Renal pelvis (tissue), 4 donors: ENCODE results near the gene FBLN2. TPM values are rescaled to one million over a fixed set of nuclear protein-coding genes. Genes with fewer than 3 reads are reported as not detected.

Source experiments
- DNase-seq: peaks from one replicate; pipeline ENCODE4 v3.0.0-alpha.2; 2013
- polyA plus RNA-seq, 3 donors: library from polyadenylated mRNA; unstranded; fragments of 120-200 nt; gene quantifications; one replicate each; pipeline ENCODE4 v1.2.1, GENCODE V29; 2013; ENCODE audit not compliant: insufficient read length in 3 of 3

FBLN2 gene
- polyA plus RNA-seq, 3 donors = 22.9 to 37.0 (median 25.8) TPM

DNA sequence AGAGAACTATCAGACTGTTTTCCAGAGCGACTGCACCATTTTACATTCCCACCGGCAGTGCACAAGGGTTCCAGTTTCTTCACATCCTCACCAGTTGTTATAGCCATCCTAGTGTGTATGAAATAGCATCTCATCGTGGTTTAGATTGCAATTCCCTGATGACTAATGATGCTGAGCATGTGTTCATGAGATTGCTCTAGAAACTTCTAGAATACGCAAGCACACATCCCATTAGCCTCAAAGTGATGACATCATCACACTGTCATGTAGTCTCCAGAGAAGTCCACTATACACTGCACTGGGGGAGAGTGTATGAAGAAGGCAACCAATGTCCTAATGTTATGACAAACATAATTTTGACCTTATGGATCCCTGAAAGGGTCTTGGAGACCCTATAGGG is 30.1 kb downstream of the FBLN2 start:
- no peak for DNase-seq

DNA sequence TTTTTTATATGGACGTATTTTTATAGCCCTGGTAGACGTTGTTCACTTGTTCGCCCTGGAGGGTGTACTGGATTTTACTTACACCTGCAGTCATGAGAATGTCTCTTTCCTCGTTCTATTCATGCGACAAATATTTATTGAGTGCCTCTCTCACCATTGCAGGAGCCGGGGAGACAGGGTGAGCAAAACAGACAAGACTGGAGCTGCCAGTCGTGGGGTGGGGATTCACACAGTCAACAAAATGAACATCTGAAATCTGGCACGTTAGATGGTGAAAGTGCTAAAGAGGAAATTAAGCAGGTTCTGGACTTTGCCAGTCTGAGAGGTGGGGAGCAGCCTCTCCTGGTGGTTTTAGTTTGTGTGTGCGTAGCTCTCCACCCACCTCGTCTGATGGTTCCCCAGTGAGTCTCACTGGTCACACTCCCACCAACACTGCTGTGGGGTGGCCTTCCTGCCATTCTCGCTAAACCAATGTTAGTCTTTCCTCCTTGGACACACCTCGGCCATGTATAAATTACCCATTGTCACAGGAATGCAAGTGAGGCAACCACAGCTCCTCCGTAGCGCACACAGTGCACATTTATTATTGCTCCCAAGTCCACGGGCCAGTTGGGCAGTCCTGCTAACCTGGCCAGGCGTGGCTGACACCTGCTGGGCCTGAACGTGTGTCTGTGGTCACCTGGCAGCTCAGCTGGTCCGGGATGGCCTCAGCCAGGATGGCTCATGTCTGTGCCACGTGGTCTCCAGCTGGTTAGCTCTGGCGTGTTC is 31.5 kb downstream of the FBLN2 start:
- DNase-seq = no peak

DNA sequence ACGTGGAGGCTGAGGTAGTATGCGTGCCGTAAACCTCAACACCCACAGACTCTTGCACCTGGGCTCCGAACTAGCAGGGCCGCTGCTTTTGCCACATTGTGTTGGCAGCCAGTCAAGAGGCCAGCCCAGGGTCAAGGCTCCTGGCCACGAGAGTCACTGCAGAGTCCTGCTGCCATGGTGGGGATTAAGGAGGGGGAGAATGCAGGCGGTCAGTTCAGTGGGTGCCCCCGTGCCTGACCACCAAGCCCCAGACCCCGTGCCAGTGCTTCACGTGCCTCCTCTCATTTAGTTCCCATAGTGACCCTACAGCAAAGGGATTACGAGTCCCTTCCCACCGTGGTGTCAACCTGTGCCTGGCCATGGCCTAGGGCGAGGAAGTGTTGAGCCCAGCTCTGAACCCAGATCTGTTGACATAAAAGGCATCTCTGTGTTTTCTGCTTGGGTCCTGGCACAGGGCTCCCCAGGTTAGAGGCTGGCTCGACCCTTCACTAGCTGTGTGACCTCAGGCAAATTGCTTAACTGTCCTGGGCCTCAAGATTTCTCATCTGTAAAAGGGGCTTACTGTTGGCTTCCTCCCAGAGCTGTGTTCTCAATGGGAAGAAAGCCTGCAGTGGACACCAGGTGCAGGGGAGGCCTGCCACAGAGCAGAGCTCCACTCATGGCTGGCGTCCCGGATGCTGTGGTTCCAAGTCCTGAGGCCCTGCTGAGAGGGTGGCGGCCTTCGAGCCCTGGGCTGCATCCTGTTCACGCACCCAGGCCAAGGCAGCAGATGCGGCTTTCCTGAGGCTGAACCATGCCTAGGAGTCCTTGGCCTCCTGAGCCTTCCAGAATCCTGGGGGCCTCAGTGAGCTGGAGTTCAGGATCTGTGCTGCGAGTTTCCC is 32.8 kb downstream of the FBLN2 start:
- no peak for DNase-seq

DNA sequence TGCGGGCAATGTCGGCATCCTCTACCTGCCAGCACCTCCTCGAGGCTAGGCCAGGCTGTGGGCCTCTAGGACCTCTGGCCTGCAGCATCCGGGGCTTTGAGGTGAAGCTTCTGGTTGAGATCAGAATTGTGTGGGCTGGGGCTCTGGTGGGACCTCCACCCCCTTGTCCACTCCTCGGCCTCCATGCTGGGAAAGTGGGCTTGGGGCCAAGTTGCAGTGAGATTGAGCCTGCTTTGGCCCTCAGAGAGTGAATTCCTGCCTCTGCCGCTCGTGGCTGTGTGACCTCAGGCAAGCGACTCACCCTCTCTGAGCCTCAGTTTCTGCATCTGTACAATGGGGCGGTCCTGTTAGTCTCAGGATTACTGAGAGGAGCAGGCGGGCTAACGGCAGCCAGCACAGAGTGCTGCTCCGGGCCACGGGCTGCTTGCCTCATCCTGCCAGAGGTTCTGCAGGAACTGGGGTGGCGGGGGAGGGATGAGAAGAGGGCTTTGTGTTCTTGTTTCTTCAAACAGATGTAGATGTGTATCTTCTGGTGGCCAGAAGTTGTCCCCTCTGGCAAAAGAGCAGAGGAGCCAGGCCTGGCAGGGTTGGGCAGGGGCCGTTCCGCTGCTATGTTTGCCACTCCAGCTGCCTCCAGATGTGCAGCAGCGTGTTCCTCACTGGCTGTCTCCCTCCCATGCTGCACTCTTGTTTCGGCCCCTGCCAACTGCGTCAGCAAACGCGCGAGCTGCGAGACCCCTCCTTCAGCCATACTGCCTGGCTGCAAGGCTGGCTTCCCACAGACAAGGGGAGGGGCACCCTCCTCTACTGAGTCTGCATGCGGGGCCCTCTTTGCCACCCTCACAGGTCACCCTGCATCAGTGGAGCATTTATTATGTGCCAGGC is 33.7 kb downstream of the FBLN2 start:
- no peak for DNase-seq

DNA sequence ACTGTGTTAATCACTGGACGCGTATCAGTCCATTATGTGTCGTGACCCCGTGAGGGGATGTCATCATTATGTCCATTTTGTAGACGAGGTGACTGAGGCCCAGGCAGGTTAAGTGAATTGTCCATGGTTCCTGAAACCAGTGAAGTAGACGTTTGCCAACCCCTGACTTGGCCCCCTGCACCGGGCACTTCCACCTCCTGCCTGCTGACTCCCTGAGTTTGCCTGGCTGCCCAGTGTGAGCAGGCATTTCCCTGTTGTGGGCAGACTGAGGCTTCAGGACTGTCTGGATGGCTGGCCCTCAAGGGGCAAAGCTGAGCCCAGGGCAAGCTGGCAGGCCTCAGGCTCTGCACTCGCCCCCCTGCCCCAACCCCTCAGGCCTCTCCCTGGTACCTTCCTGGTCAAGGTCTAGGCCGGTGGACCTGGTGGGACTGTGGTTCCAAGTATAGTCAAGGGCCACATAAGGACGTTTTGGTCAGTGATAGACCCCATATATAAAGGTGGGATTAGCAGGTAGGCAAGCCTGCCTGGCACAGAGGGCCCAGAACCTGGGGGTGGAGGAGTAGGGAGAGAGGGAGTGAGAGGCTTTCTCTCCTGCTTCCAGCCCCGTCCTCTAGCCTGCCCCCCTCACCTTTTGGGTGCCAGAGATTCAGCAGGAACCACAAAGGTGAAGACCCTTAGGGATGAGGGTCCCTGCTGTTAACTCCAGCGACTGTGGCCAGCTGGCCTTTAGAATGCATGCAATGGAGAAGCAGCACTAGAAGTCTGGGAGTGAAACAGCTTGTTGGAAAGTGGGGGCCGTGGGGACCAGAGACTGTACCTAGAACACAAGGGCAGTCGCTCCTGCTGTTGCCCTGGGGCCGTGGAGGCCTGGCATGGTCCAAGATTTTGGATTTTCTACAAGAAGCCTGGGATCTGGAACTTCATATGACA is 34.6 kb downstream of the FBLN2 start:
- DNase-seq = no peak

DNA sequence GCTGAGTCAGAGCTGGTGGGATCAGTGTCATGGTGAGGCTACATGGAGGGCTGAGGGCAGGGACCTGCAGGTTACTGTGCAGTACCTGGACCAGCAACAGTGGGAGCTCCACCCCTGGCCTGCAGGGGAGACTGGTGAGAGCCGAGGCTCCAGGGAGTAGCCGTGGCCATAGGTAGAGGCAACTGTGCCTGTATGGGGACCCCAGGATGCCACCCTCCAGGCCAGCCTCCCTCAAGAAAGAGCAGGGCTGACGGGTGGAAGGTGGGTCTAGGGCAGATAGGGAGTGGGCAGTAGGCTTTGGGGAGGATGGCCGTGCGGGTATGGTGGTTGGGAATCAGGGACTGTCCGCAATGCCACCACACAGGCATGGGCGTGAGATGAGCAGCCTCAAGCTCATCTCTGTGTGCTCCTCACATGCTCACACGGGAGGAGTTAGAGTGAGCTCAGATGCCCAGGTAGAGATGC is 35.5 kb downstream of the FBLN2 start:
- DNase-seq = no peak

DNA sequence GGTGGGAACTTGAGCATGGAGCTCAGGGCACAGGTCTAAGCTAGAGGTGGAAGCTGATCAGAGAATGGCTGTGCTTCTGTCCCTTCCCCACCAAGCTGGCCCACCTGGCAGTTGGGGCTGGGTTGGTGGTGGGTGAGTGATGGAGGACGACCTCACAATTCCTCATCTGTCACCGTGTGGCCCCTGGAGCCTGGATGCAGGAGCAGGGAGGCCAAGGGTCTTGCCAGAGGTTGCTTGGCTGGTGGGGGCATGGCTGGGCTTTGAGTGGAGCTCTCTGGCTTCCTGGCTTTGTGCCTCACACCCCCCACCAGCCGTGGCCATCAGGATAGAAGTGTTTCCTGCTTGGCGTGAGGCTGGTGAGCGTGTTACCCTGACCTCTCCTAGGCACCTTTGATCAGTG is 36.0 kb downstream of the FBLN2 start:
- DNase-seq = no peak

DNA sequence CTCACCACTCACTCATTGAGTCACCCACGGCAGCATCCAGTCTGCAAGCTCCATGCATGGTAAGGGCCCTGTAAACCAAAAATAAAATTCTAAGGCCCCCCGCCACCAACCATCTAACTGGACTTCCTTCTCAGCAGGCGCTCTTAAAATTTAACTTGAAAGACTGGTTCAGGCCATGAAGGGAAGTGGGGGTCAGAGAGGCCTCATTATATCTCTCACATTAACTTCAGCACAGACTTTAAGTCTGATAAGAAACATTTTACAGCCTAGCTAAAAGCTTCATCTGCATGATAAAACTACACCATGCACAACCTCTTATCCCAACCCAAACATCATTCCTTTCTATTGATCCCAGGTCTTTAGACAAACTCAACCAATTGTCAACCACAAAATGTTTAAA is 38.5 kb downstream of the FBLN2 start:
- no peak for DNase-seq

DNA sequence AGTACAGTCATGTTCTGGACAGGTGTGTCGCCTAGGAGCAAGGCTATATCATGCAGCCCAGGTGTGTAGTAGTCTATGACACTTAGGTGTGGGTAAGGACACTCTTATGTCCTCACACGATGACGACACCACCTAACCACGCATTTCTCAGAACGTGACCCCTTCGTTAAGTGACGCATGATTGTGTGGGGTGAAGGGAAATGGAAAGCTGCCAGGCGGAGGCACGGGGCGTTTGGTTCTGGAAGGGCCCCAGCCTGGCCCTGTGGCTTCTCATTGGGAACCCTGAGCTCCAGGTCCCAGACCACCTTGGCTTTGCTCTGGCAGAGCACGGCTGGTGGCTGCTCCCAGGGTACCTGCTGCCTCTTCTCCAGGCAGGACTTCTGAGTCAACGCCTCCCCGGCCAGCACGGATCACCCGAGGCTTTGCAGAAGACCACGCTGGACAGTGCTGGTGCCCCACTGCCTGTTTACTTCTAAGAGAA is 39.3 kb downstream of the FBLN2 start:
- no peak for DNase-seq

DNA sequence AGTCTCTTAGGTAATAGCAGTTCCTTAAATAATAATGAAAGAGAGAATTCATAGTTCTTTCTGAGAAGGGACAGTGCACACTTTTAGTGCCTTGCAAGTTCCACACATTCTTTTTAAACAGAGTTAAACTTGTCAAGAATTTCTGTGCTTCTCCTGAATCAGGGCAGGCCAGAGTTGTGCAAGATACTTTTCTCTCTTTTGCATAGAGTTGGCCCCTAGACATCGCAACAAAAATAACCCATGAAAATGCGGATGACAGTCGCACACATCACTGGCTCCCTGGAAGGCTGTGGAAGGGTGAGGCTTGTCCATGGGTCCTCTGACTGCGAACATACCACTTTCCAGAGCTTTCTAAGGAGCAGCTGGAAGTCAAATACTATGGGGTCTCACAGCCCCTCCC is 40.1 kb downstream of the FBLN2 start:
- DNase-seq = no peak

DNA sequence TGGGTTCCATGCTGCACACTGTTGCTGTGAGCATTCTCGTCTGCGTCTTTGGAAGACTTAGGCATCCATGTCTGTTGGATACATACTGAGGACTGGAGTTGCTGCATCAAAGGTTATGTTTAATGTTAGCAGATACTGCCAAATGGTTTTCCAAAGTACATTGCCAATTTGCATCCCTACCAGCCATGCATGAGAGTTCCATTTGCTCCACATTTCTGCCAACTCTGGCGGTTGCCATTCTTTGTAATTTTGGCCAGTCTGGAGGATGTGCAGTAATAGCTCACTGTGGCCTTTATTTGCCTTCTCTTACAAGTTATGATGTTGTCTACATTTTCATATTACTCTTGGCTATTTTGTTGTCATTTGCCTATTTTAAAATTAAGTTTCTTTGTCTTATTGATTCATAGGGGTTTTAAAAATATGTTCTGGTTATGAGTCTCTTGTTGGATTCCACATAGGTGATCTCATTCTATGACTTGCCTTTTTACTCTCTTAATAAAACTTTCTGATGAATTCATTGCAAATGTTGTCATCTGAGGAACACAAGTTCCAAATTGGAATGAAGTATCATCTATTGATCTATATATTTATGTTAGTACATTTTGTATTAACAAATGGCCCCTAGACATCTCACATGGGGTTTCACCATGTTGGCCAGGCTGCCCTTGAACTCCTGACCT is 42.1 kb downstream of the FBLN2 start:
- no peak for DNase-seq

DNA sequence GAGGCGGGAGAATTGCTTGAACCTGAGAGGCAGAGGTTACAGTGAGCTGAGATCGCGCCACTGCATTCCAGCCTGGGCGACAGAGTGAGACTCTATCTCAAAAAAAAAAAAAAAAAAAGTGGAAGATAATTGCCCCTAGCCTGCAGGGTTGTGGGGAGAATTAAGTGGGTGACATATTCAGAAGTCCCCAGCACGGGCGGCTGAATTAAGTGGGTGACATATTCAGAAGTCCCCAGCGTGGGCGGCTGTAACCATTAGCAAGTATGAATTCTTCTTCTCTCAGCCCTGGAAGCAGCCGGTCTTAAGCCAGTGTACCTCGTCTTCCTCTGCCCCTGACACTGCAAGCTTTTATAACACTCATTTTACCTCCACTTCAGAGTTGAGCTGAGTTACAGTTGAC is 44.7 kb downstream of the FBLN2 start:
- no peak for DNase-seq

DNA sequence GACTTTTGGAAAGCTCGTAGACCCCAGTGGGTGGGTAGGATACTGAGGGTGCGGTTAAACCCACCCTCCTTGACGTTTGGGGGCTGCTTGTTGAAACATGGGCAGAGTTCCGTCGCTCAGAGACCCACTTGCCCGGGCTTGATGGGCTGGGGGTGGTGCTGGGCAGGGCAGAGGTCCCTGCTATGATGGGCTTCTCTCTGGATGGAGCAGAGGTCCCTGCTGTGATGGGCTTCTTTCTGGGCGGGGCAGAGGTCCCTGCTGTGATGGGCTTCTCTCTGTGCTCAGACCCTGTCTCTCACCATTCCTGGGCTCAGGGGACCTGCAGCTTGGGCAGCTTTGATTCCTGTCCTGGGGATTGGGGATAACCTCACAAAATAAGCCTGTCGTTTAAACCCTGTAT is 45.2 kb downstream of the FBLN2 start:
- no peak for DNase-seq

DNA sequence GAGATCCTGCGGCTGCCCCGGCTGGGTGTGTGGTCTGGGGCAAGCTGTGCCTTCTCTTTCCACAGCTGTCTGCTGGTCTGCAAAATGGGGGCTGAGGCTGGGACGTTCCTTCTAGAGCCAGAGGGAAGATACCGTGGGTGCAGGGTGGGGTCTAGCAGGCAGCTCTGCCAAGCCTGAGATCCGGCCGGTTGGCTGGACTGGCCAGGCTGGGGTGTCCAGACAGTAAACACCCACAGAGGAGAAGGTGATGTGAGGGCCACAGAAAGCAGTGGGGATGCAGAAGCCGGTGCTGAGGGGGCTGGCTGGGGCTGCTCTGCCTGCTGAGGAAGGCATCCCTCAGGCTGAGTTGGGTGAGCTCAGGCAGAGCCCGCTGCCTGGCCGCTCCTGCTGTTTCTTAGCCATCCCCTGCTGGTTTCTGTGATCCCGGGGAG is 46.1 kb downstream of the FBLN2 start:
- no peak for DNase-seq

DNA sequence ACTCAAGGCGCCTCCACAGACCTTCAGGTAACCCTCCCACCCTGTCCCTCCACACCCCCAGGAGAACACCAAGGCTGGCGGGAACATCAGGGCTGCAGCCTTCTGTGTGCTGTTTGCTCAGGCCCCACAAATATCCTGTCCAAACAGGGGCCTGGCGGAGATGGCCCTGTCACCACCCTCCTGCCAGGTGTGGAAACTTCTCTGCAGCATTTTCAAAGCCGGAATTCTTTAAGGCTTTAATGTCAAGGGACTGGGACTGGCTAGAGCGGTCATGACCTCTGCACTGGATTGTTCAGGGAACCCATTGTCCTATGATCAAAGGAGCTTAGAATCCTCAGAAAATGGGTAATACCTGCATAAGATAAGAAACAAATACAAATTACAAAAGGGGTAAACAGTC is 46.6 kb downstream of the FBLN2 start:
- no peak for DNase-seq

DNA sequence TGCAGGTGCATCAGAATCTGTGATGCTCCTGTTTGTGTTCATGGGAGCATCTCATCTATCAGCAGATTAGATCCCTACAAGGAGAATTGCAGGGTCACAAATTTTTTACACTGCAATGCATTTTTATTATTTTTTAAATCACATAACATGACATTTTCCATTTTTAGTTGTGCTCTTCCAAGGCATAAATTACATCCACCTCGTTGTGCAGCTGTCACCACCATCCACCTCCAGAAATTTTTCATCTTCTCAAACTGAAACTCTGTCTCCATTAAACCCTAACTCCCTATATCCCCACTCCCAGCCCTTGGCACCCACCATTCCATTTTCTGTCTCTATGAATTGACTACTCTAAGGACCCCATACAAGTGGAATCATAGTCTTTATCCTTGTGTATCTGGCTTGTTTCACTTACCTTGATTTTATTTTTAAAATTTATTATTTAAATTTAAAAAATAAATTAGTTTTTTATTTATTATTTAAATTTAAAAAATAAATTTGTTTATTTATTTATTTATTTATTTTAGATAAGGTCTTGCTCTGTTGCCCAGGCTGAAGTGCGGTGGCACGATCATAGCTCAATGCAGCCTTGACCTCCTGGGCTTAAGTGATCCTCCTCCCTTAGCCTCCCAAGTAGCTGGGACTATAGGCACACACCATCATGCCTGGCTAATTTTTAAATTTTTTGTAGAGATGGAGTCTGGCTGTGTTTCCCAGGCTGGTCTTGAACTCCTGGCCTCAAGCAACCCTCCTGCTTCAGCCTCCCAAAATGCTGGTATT is 47.7 kb downstream of the FBLN2 start:
- DNase-seq = no peak

DNA sequence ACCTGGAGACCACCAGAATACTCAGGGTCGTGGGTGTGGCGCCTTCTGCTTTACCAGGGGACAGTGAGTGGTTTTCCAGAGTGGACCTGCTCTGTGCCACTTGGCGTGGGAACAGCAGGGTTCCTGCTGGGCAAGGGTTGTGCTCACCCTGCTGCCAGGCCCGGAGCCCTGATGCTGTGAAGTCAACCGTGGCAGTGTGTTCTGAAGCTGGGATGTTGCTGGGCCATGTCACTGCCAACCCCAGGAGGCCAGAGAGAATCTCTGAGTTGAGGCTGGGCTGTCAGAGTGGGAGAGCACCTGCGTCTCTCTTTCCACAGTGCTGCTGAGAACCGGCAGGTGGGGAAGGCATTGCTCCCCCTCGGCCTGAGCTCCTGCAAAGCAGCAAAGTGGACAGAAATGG is 48.7 kb downstream of the FBLN2 start:
- DNase-seq = no peak

DNA sequence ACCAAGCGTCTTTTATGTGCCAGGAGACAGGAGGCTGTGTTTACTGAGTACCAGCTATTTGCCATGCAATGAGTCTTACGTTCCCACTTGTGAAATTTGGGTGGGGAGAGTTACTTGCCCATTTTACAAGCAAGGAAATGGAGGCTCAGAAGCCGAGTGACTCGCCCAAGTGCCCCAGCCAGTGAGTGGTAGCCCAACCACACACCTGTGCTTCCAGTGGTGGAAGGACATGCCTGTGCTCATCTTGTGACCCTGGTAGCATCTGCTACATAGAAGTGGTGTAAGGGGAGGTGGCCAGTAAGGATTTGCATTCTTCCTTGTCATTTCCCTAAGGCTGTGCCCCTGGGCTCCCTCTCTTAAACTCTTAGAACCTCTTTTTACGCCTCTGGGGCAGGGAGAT is 49.3 kb downstream of the FBLN2 start:
- DNase-seq = no peak
